ENCODE data around the gene HSFX2. TPM values are rescaled to one million over a fixed set of nuclear protein-coding genes. Genes with fewer than 3 reads are reported as not detected.
"Not testable (repeated sequence)": the region's sequence is repeated elsewhere in the genome, so short reads cannot be mapped to it uniquely, and the experiment has no call there.

Gene HSFX2
- total RNA-seq, 1 experiment from 2014 or later, result not detected

GRCh38 chrX:149585631-149586030 is 9.5 kb downstream of the HSFX2 start:
- H3K9me2 ChIP-seq (ENCODE audit: insufficient read depth); H4K20me1 ChIP-seq (ENCODE audit: insufficient read depth); H3K4me3 ChIP-seq (replicated peaks in 1 of 2; ENCODE audit: low read depth in 1 of 2, low read length in 2 of 2); H3K27me3 ChIP-seq (ENCODE audit: insufficient read depth, low read length); H3K36me3 ChIP-seq (ENCODE audit: control insufficient read depth in 1 of 2, insufficient read depth in 2 of 2, low read length in 2 of 2); DNase-seq (ENCODE audit: low read depth, low spot score); H3K9ac ChIP-seq (ENCODE audit: low read length); H3K4me1 ChIP-seq (ENCODE audit: control insufficient read depth in 1 of 2, insufficient read depth in 2 of 2, low read length in 2 of 2); H3K9me3 ChIP-seq (ENCODE audit: control insufficient read depth in 1 of 2, insufficient read depth in 1 of 2, low read depth in 1 of 2, low read length in 2 of 2); RAD21 ChIA-PET (ENCODE audit: low non-redundant PET in 1 of 2, low total read pairs in 2 of 2, uncharacterized antibody in 2 of 2, unreplicated experiment in 2 of 2); H3K27ac ChIP-seq (ENCODE audit: low read depth, low read length); H3K79me2 ChIP-seq (ENCODE audit: insufficient read depth, low read length); H2AFZ ChIP-seq (ENCODE audit: low read depth, low read length, poor library complexity, severe bottlenecking); CTCF ChIA-PET; H3K4me2 ChIP-seq (ENCODE audit: low read length); POLR2A ChIA-PET; ATAC-seq; BruUV-seq (replicated peaks); intact Hi-C loops (cut with micrococcal nuclease): not testable (repeated sequence)

- H3K4me1 ChIP-seq (ENCODE audit: control insufficient read depth in 1 of 2, insufficient read depth in 2 of 2, low read length in 2 of 2); H3K9ac ChIP-seq (ENCODE audit: low read length); BruUV-seq (replicated peaks); H3K9me3 ChIP-seq (ENCODE audit: control insufficient read depth in 1 of 2, insufficient read depth in 1 of 2, low read depth in 1 of 2, low read length in 2 of 2); DNase-seq (ENCODE audit: low read depth, low spot score); POLR2A ChIA-PET; H3K9me2 ChIP-seq (ENCODE audit: insufficient read depth); ATAC-seq; H3K4me3 ChIP-seq (replicated peaks in 1 of 2; ENCODE audit: low read depth in 1 of 2, low read length in 2 of 2); H3K79me2 ChIP-seq (ENCODE audit: insufficient read depth, low read length); H2AFZ ChIP-seq (ENCODE audit: low read depth, low read length, poor library complexity, severe bottlenecking); H3K4me2 ChIP-seq (ENCODE audit: low read length); H3K36me3 ChIP-seq (ENCODE audit: control insufficient read depth in 1 of 2, insufficient read depth in 2 of 2, low read length in 2 of 2); intact Hi-C loops (cut with micrococcal nuclease); H3K27ac ChIP-seq (ENCODE audit: low read depth, low read length); CTCF ChIA-PET; H4K20me1 ChIP-seq (ENCODE audit: insufficient read depth); H3K27me3 ChIP-seq (ENCODE audit: insufficient read depth, low read length); RAD21 ChIA-PET (ENCODE audit: low non-redundant PET in 1 of 2, low total read pairs in 2 of 2, uncharacterized antibody in 2 of 2, unreplicated experiment in 2 of 2): not testable (repeated sequence)
These were observed 21.7 kb downstream of the HSFX2 start for GRCh38 chrX:149573456-149573855.

DNA sequence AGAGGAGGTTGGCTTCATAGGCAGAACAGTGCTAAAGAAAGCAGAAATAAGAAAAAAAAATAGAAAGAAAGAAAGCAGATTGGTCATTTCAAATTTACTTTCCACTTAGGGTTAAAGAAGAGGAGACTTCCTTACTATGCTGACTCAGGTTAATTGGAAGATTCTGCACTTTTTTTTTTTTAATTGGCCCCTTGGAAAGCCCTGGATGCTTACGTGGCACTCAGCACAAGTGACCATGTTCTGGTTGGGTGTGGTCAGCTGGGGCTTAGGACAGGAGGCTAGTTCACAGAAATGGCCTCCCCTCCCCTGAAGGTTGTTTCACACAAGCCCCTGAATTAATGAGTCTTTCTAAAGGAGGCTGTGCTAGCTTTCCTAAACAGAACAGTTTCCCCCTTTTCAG is 22.4 kb downstream of the HSFX2 start:
- Histone ChIP-seq H3K4me1 (ENCODE audit: control insufficient read depth in 1 of 2, insufficient read depth in 2 of 2, low read length in 2 of 2) (no peaks in the 10 kb centered on the region), H3K9me3 (ENCODE audit: control insufficient read depth in 1 of 2, insufficient read depth in 1 of 2, low read depth in 1 of 2, low read length in 2 of 2) (no peaks in the 10 kb centered on the region), H3K4me3 (replicated peaks in 1 of 2; ENCODE audit: low read depth in 1 of 2, low read length in 2 of 2) (no peak overlapping the region), H3K9me2 (ENCODE audit: insufficient read depth) (no peaks in the 10 kb centered on the region), H3K79me2 (ENCODE audit: insufficient read depth, low read length) (no peaks in the 10 kb centered on the region), H3K36me3 (ENCODE audit: control insufficient read depth in 1 of 2, insufficient read depth in 2 of 2, low read length in 2 of 2) (no peaks in the 10 kb centered on the region), H3K27ac (ENCODE audit: low read depth, low read length) (no peak overlapping the region), H3K9ac (ENCODE audit: low read length) (no peak overlapping the region), H3K4me2 (ENCODE audit: low read length) (no peak overlapping the region), H3K27me3 (ENCODE audit: insufficient read depth, low read length) (no peaks in the 10 kb centered on the region), H4K20me1 (ENCODE audit: insufficient read depth) (no peaks in the 10 kb centered on the region), H2AFZ (ENCODE audit: low read depth, low read length, poor library complexity, severe bottlenecking) (no peak overlapping the region)
- ChIA-PET CTCF (no interaction called here), RAD21 (ENCODE audit: low non-redundant PET in 1 of 2, low total read pairs in 2 of 2, uncharacterized antibody in 2 of 2, unreplicated experiment in 2 of 2) (no interaction called here), POLR2A (no interaction called here)
- BruUV-seq (replicated peaks), result no TSS peak
- TF ChIP-seq ZFX (IDR thresholded peaks at IDR 0.05) (no peak), CBX3 (IDR thresholded peaks at IDR 0.05; ENCODE audit: low read depth) (no peak), RAD21 (IDR thresholded peaks at IDR 0.05; ENCODE audit: low read depth) (no peak), CEBPB (IDR thresholded peaks at IDR 0.05; ENCODE audit: low read depth) (no peak), ZNF274 (IDR thresholded peaks at IDR 0.05; ENCODE audit: low read depth, low read length) (no peak), ELF1 (IDR thresholded peaks at IDR 0.05; ENCODE audit: borderline replicate concordance, low read depth) (no peak), EZH2phosphoT487 (IDR thresholded peaks at IDR 0.05; ENCODE audit: borderline replicate concordance) (no peak), SRF (IDR thresholded peaks at IDR 0.05; ENCODE audit: low read depth) (no peak), POLR2AphosphoS5 (IDR thresholded peaks at IDR 0.05; ENCODE audit: low read depth, low read length) (no peak)
- TF ChIP-seq, protein P1, sequence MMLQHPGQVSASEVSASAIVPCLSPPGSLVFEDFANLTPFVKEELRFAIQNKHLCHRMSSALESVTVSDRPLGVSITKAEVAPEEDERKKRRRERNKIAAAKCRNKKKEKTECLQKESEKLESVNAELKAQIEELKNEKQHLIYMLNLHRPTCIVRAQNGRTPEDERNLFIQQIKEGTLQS (IDR thresholded peaks at IDR 0.05), result no peak
- no peak for DNase-seq (ENCODE audit: low read depth, low spot score)
- ATAC-seq, result no peak
- intact Hi-C loops (cut with micrococcal nuclease), result no loop called here
